Esophagus squamous epithelium (tissue), 5 donors: ENCODE data around the gene FAM174B. TPM values are rescaled to one million over a fixed set of nuclear protein-coding genes. Genes with fewer than 3 reads are reported as not detected.
A peak's percentile ranks its signal among the peaks of the same experiment; 100 is the strongest.

ENCODE experiments used
- DNase-seq: peaks from one replicate; lab custom pipeline; 2025; lab: John Stamatoyannopoulos, UW
- H3K27ac ChIP-seq, 4 donors: fragments of 200-600 bp; sonication (generic); one replicate each; pipeline ENCODE4 v1.5.1; 2016 to 2019; ENCODE audit warnings: mild to moderate bottlenecking in 1 of 4
- H3K27me3 ChIP-seq, 4 donors: fragments of 200-600 bp; sonication (generic); 1 replicate in 3 of 4; 2 replicates in 1 of 4; pipeline versions ENCODE4 v1.5.1 to v1.6.0; 2017 to 2021; ENCODE audit warnings: antibody characterized with exemption in 1 of 4
- H3K36me3 ChIP-seq, 3 donors: fragments of 200-600 bp; sonication (generic); one replicate each; pipeline ENCODE4 v1.5.1; 2016 to 2019
- H3K4me1 ChIP-seq, 3 donors: fragments of 200-600 bp; sonication (generic); one replicate each; pipeline ENCODE4 v1.5.1; 2017 to 2019
- H3K4me3 ChIP-seq, 4 donors: fragments of 200-600 bp; sonication (generic); 1 replicate in 3 of 4; 2 replicates in 1 of 4; pipeline ENCODE4 v1.5.1; 2016 to 2019; ENCODE audit warnings: mild to moderate bottlenecking in 2 of 4, moderate library complexity in 1 of 4
- H3K9me3 ChIP-seq, 3 donors: fragments of 200-600 bp; sonication (generic); one replicate each; pipeline ENCODE4 v1.5.1; 2016 to 2019
- CTCF ChIP-seq, 6 experiments: fragments of 450-650 bp in 4 of 6; fragments of 200-600 bp in 2 of 6; sonication (generic) in 2 of 6; IDR thresholded peaks; one replicate each; pipeline ENCODE4 v1.5.1; 2016 to 2019; ENCODE audit warnings: antibody characterized with exemption in 6 of 6, mild to moderate bottlenecking in 4 of 6, moderate library complexity in 4 of 6
- POLR2A ChIP-seq, 4 donors: fragments of 450-650 bp; IDR thresholded peaks; one replicate each; pipeline ENCODE4 v1.6.1; 2017; ENCODE audit warnings: antibody characterized with exemption in 4 of 4, mild to moderate bottlenecking in 4 of 4, moderate library complexity in 3 of 4
- WGBS, 2 donors: methylation state at CpG; one replicate each; pipeline ENCODE4 v1.1.5; 2018; 5-methylcytosine and 5-hydroxymethylcytosine counted together
- intact Hi-C: fragments of 100-400 bp; cut with DNase I; formaldehyde crosslinking; loops from one replicate; pipeline ENCODE4 v1.15.0; 2022
- total RNA-seq, 4 donors: library from RNA; depleted of rRNA; stranded (reverse); fragments of >200 nt; gene quantifications; one replicate each; pipeline ENCODE4 v1.1.0, GENCODE V29; 2016
- donor health status: DM: yes; HTN: yes; CAD: no.

The FAM174B gene
- total RNA-seq, 4 donors from 2014 or later = 1.4 to 11.7 (median 4.2) TPM

DNA sequence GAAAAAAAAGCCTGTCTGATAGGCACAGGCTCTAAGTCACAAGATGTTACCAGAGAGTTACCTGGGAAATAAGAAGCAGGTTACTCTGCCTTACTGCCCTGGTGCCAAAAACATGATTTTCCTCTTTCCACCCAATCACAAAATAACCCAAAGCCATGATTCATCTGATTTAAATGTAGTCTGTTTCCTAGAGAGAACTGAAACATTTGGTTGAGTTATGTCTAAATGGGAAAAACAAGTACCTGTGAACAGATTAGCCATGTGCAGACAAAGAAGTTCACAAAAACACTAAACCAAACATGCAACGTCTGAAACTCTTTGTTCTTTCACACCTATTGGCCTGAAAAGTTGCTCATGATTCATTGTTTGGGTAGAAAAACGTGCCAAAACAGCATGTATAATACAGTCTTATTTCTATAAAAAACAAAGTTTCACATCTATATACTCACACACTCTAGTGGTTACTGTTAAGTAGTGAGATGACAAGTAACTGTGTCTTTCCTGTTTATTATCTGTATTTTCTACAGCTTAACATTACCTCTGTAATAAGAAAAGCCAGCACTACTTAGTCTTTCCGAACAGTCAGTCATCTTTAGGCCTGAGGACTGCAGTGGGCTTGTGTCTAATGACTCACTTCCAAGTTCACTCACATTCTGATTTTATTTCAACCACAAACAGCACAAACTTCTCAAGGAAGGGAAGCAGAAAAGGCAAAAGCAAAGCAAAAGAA, 30.2 kb downstream of the FAM174B start:
- no peak for DNase-seq
- peaks cover 6 to 30% (median 14%) of the 10 kb centered on the region in 3 donors for H3K4me1 ChIP-seq
- no peaks in the 10 kb centered on the region for H3K27me3 ChIP-seq
- WGBS, 2 donors = 36 to 39% methylated on average over 3 of the region's 3 CpGs
- H3K36me3 ChIP-seq = peaks cover 0 to 14% (median 0%) of the 10 kb centered on the region in 3 donors
- H3K4me3 ChIP-seq = no peak overlapping the region
- TF ChIP-seq CTCF (IDR thresholded peaks at IDR 0.05) (peak in 1 of 6 experiments; percentile 11), POLR2A (IDR thresholded peaks at IDR 0.05) (no peak)
- H3K9me3 ChIP-seq = no peaks in the 10 kb centered on the region
- H3K27ac ChIP-seq = peak overlapping the region; percentile 54 to 74 (median 65)
- intact Hi-C loops = no loop called here

- TF ChIP-seq CTCF (IDR thresholded peaks at IDR 0.05) (no peak), POLR2A (IDR thresholded peaks at IDR 0.05) (no peak)
- intact Hi-C loops = no loop called here
- DNase-seq = no peak
- Histone ChIP-seq H3K27me3 (no peaks in the 10 kb centered on the region), H3K36me3 (peaks cover 0 to 7% (median 0%) of the 10 kb centered on the region in 3 donors), H3K9me3 (no peaks in the 10 kb centered on the region), H3K27ac (peak overlapping the region; percentile 54 to 74 (median 65)), H3K4me1 (peaks cover 6 to 39% (median 14%) of the 10 kb centered on the region in 3 donors), H3K4me3 (peak overlapping the region in 1 of 4 donors; percentile 21)
- WGBS, 2 donors = 10 to 29% methylated on average over 6 to 15 of the region's 15 CpGs
These were observed 31.1 kb downstream of the FAM174B start for GRCh38 chr15:92624401-92624991.

- Histone ChIP-seq H3K4me1 (peaks cover 6 to 43% (median 14%) of the 10 kb centered on the region in 3 donors), H3K27me3 (no peaks in the 10 kb centered on the region), H3K36me3 (no peaks in the 10 kb centered on the region), H3K4me3 (no peak overlapping the region), H3K9me3 (no peaks in the 10 kb centered on the region), H3K27ac (peak overlapping the region in 1 of 4 donors; percentile 74)
- TF ChIP-seq CTCF (IDR thresholded peaks at IDR 0.05) (no peak), POLR2A (IDR thresholded peaks at IDR 0.05) (no peak)
- DNase-seq = no peak
- WGBS, 2 donors = 59 to 76% methylated on average over 9 to 13 of the region's 14 CpGs
- intact Hi-C loops = no loop called here
These were observed 32.1 kb downstream of the FAM174B start for GRCh38 chr15:92623435-92623834.

- 90 to 98% methylated on average over 2 to 7 of the region's 19 CpGs for WGBS, 2 donors
- Histone ChIP-seq H3K4me1 (peaks cover 6 to 55% (median 14%) of the 10 kb centered on the region in 3 donors), H3K27me3 (no peaks in the 10 kb centered on the region), H3K4me3 (no peak overlapping the region), H3K27ac (no peak overlapping the region), H3K9me3 (no peaks in the 10 kb centered on the region), H3K36me3 (no peaks in the 10 kb centered on the region)
- intact Hi-C loops = no loop called here
- TF ChIP-seq POLR2A (IDR thresholded peaks at IDR 0.05) = no peak
- no peak for TF ChIP-seq CTCF (IDR thresholded peaks at IDR 0.05)
- DNase-seq = no peak
These were observed 33.5 kb downstream of the FAM174B start for GRCh38 chr15:92621972-92622533.

DNA sequence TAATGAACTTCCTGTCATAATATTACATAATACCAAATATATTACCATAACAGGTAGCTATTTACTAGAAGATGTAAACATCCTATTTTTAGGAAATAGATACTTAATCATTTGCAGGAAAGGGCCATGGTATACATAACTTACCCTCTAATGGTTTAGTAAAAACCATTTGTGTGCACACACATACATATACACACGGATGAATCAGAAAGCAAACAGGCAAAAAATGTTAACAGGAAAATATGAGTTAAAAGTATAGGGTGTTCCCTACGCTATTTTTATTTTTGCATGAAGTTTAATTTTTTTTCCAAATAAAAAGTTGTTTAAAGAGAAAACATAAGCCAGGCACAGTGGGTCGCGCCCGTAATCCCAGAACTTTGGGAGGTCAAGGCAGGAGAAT, 34.6 kb downstream of the FAM174B start:
- H3K27ac ChIP-seq = no peak overlapping the region
- TF ChIP-seq POLR2A (IDR thresholded peaks at IDR 0.05) (no peak), CTCF (IDR thresholded peaks at IDR 0.05) (no peak)
- 82 to 94% methylated on average over 5 of the region's 5 CpGs for WGBS, 2 donors
- H3K4me3 ChIP-seq = no peak overlapping the region
- no peaks in the 10 kb centered on the region for H3K9me3 ChIP-seq
- peaks cover 6 to 57% (median 14%) of the 10 kb centered on the region in 3 donors for H3K4me1 ChIP-seq
- H3K27me3 ChIP-seq = no peaks in the 10 kb centered on the region
- H3K36me3 ChIP-seq = no peaks in the 10 kb centered on the region
- intact Hi-C loops = no loop called here
- DNase-seq = no peak
